Left hindlimb (tissue), 1 donor: Measurements from ENCODE around the gene SHROOM2.
"Not testable (repeated sequence)": the region's sequence is repeated elsewhere in the genome, so short reads cannot be mapped to it uniquely, and the experiment has no call there.

Source experiments
- DNase-seq: peaks from one replicate; pipeline ENCODE4 v3.0.0-alpha.2; 2018

SHROOM2 gene

DNA sequence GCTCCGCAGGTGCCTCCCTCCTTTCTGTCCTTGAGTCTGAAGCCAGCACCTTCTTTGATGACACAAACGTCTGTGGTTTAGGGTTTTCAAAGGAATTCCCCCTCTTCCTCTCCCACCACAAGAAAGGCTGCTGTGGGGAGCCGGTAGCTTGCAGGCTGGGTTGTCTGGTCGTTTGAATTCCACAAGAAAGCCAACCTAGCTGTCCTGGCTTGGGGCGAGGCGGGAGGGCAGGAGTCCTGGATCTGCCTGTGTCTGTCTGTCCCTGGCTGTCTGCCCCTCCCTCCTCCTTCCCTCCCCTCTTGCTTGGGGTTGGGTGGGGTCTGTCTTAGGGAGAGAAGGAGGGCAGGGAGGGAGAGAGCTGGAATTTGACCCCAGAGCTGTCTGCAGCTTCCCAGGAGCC lies 56.3 kb downstream of the SHROOM2 start:
- DNase-seq = no peak

DNA sequence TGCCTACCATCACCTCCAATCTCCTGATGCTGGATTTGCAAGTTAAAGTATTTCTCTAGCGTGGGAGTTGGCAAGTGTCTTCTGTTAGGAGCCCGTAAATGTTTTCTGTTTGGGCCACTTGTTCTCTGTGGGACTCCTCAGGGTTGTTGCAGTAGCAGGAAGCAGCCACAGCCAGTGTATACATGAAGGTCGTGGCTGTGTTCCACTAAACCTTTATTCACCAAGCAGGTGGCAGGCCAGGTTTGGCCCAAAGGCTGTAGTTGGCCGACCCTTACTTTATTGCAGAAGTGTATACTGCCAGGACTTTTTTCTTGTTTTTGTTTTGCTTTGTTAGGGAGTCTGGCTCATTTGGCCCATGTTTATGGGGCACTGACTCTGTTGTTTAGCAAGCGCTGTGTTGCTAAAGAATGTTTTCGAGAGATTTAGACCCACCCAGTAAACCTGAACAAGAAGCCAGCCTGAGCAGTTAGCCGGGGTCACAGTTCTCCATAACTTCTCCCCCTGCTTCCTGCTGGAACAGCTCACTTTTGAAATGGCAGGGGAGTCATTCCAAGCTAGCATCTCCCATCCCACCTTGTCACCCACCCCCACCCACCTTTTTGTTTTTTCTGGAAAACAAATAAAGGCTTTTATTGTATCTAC lies 58.8 kb downstream of the SHROOM2 start:
- no peak for DNase-seq

DNA sequence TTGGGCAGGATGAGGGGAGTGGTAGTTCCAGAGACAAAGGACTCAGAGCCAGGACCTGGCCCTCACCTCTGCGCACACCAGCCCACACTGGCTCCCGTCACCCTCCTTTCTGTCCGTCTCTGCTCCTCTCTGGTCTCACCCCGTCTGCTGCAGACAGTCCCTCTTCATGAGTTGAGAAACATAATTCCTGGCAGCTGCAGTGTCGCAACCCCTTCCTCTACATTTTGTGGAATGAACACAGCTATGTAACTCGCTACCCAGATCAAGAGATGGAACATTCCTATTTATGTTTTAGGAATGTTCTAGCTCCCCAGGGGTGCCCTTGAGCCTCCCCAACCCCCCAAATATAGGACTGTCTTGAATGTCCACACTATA lies 59.3 kb downstream of the SHROOM2 start:
- no peak for DNase-seq

DNA sequence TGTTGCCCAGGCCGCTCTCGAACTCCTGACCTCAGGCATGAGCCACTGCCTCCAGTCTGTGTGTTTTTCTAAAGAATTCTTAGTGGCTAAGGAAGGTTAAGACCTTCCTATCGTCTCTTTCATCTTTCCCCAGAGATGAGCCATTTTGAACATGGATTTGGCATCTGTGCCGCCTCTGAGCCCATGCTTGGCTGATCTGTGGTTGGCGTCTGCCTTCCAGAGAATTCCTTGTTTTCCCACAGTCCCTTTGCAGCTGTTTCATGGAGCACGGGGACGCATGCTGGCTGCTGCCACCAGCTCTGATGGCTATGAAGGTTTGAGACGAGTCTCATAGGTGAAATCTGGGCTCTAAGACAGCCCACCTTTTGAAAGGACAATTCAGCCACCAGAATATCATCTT lies 60.4 kb downstream of the SHROOM2 start:
- DNase-seq = no peak

DNA sequence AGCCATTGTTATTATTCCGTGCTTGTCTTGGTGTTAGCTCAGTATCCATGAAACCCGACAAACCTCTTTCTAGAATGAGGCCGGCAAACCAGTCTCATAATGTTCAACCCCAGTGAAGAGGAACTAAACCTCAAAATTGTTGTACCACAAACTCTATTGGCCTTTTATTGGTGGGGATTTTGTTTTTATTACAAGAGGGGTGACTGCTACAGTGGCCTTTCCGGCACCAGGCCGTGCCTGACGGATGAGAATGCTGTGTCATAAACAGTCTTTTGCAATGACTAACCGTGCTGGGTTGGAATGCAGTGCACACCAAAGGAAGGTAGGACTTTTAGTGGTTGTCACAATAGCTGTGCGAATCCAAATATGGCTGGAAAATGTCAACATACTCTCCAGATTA lies 60.8 kb downstream of the SHROOM2 start:
- no peak for DNase-seq

DNA sequence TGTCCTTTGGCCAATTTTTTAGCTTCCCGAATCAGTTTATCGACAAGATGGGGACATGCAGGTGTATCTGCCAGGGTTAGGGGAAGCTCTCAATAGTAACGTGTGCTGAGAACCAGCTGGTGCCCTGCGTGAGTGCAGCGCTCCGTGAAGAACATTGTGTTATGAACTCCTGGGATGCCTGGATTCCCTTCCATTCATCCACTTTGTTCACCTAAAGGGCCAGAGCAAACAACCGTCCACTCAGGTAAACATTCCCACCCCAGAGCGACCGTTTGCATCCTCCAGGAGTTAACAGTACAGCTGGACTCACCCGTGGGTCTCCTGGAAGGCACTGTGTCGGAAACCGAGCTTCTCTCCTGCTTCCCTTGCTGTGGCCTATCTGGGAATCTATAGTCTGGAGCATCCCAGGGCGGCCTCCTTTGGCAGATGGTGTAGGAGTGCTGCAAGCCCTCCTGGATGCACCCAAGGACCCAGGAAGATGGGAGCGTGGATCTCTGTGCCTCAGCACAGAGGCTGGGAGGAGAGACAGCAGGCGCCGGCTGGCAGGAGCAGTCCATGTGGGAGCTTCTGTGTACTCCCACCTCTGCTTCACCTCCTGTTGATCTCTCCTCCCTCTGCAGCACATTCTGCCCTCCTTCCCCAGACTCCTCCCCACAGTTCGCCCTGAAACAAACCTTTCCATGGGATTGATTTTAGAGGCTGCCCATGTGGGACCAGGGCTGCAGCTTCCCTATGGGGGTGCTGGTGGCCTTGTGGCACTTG lies 62.7 kb downstream of the SHROOM2 start:
- DNase-seq = no peak

DNA sequence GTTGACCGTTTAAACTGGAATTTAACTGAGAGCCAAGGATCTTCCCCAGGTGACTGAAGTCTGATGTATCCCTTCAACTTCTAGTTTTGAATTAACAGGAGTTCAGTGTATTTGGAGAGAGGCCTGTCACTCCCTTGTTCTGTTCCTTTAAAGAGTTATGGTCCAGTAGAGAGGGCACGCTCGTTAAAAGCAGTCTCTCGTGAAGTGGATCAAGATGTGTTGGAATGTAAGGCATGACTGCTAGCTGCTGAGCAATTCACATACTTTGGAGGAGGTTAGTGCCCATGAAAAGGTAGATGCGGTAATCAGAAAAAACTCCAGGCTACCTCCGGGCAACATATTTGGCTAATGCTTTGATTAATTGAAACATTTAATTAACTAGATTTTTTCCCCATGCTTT lies 65.7 kb downstream of the SHROOM2 start:
- no peak for DNase-seq

DNA sequence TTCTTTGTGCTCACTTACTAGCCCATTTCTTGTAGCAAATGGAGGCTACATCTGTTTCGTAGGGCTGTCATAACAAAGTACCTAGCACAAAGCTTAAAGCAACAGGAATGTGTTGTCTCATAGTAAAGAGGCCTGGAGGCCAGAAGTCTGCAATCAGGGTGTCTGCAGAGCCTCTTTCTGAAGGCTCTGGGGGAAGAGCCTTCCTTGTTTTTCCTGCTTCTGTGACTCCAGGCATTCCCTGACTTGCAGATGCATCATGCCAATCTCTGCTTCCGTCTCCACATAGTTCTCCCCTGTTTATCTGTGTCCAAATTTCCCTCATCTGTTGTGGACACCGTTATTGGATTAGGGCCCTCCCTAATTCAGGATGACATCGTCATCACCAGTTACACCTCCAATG lies 67.1 kb downstream of the SHROOM2 start:
- DNase-seq = no peak

DNA sequence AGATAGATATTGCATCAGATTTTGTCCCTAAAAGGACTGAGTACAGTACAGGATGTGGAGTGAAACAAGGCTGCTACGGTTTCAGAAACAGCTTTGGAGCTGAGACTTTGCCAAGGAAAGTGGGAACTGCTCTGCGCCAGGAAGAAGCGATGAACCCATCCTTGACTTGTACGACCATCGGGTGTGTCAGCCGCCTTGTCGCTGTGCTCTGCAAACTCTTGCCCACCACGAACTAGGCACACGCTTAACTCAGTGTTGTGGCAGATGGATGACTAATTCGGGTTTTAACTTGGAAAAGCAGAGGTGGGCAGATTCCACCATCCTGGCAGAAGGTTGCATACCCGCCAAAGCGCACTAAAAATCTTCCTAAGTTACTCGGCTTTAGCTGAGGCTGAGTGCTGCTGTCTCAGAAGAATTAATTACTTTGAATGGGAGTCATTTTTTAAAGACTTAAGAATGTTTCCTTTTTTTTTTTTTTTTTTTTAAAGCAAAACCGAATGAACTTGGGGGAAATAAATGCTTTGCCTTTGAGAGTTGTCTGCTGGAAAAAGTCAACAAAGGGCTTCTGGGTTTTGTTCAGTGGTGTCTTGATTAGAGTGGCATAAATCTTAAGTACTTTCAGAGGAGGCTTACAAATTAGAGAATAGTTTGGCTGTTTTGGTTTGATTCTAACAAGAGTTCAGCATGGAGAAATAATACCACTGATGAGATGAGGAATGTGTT lies 69.5 kb downstream of the SHROOM2 start:
- DNase-seq = no peak

DNA sequence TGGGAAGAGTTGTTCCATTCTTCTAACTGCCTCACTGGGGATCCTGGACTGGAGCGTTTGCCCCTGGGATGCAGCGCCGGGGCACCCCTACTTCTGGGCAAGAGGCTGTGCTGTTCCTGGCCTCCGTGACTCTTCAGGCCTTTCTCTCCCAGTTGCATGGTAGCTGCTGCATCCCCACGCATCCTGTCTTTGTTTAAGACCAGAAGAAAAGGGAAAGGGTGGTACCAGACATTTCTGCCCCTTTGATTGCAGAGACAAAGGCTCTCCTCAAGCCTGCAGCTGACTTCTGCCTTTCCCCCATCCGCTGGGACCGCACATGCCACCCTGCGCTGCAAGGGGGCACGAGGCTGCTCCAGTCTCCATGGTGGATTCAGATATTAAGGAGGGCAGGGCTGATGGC lies 70.4 kb downstream of the SHROOM2 start:
- DNase-seq = no peak

DNA sequence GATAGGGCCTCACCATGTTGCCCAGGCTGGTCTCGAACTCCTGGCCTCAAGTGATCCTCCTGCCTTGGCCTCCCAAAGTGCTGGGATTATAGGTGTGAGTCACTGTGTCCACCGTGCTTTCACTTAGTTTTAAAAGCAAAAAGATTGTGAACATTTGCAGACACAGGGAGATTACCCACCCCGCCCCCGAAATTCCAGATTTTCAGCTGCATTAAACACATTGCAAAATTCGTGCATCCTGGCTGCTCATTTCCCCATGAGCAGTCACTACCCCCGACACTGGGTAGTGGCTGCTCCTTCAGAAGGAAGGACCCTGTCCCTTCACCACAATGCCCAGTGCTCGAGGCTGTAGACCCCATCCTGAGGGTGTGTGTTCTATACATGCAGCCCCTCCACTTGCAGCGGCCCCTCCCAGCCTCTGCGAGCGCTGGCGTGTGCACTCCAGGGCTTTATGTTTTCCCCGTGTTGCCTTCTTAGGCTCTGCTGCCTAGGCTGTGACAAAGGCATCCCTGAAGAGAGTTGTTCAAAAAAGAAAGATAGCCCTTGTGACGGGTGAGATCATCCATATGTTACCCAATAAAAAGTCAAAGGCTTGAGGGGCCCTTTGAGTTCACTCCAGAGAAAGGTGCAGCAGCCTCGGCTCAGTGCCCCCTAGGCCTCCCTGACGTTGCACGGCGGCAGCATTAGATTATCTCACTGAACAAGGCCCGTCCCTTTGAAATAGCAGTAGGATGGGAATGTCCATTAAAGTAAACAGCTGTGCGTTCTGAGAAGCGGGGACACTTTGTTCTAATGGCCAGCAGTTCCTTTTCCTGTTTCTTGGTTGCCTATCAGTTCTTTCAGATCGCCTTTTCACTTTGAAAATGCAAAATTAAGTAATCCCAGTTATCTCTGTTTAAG lies 71.6 kb downstream of the SHROOM2 start:
- no peak for DNase-seq

DNA sequence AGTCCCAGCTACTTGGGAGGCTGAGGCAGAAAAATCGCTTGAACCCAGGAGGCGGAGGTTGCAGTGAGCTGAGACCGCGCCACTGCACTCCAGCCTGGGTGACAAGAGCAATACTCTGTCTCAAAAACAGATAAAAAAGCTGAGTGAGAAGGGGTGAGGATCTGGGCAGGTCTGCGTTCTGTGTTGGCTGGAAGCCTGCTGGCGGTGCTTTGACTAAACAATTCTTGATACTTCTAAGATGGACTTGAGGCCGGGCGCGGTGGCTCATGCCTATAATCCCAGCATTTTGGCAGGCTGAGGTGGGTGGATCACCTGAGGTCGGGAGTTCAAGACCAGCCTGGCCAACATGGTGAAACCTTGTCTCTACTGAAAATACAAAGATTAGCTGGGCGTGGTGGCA lies 72.5 kb downstream of the SHROOM2 start:
- DNase-seq = not testable (repeated sequence)

DNA sequence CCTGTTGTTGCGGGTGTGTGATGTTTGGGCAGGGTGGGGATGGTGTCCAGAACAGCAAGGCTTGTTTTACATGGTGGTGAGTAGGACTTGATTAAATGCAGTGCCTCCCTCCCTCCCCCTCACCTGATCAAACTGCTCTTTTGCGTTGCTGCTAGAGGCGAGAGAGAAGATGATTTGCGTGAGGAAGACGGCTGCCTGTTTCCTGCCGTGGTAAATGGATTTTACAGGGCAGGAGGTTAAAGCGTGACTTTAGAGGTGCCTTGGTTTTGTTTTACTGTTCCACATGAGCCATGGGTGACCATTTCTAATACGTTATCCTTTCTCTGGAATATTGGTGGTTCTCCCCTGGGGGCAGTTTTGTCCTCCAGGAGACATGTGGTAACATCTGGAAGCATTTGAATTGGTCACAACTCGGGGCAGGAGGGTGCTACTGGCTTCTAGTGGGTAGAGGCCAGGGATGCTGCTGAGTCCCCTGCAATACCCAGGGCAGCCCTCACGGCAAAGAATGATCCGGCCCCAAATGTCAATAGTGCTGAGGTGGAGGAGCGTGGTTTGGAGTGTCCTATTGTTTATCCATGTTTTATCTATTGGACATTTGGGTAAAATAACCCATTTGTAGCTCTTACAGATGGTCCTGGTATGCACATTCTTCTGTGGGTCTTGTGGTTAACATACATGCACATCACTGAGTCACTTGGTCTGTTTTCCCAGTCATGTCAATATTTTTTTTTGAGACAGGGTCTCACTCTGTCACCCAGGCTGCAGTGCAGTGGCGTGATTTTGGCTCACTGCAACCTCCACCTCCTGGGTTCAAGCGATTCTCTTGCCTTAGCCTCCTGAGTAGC lies 73.7 kb downstream of the SHROOM2 start:
- DNase-seq = no peak

DNA sequence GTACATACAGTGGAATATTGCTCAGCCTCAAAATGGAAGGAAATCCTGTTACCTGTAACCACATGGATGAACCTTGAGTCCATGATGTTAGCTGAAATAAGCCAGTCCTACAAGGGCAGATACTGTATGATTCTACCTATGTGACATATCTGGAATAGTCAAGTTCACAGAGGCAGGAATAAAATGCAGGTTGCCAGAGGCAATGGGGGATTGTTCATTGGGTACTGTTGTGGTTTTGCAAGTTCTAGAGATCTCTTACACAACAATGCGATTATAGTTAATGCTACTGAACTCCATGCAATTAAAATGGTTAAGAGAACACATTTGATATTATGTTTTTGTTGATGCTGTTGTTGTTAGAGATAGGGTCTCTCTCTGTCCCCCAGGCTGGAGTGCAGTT lies 74.6 kb downstream of the SHROOM2 start:
- no peak for DNase-seq

DNA sequence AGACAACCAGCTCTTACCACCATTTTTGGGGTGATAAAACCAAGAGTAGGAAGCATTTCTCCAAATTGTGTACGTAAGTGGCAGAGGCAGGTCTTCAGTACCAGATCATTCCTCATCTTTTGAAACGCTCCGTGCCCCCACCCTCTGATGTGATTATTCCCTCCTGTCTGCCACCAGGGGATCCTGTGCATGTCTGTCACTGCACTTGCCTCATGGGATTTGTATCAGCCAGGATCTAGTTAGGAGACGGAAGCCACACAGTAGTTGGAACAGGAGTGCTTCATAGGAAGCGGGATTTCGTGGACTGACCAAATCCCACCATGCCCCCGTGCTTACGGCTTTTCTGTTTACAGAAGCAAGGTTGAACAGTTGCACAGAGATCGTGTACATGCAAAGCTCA lies 75.5 kb downstream of the SHROOM2 start:
- DNase-seq = no peak

DNA sequence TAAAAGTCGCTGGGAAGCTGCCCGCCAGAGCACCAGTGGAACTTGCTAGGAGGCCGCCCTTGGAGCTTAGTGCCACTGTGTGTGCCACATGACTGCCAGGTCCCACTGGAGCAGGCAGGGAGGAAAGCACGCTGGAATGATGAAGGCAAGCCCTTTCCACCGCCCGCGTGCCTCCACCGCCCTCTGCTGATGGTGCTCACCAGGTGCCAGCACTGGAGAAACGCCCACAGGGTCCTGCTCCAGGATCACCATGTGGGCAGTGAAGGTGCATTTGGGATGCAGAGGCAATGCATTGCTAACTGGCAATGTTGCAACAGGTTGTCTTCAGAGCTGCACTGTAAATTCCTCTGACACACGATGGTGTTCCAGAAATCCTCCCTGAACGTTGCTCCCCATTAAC lies 76.3 kb downstream of the SHROOM2 start:
- no peak for DNase-seq

DNA sequence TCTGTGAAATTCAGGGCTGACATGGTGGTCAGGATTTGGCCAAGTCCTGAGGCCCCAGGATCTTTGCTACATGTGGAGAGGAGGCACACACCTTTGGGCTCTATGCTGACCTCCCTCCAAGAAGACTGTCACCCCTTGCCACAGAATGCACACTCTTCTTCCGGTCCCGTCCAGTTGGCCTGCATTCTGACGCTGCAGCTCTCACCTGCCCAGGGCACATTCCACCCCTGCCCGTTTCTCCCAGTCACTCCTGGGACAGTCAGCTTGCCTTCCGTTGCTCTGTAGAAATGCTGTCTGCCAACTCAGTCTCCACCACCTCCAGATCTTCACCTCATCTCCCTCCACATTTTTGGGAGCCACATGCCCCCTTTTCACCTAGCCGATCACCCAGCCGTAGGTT lies 76.7 kb downstream of the SHROOM2 start:
- no peak for DNase-seq

DNA sequence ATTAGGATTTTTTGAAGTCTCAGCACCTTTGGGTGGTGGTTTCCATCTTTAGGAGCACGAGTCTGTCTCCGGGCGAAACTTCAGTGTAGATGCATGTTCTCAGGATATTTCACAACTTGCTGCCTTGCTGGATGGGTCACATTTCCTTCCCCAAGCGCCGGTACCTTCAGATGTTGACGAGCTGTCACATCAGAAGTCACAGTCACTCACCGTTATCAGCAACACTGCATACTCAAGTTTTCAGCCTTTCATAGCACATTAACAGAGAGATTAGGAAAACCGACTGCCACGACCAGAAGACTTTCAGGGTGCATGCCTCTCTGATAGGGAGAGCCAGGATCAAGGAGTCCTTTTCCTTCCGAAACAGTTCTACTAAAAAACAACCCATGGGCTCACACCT lies 77.8 kb downstream of the SHROOM2 start:
- no peak for DNase-seq

DNA sequence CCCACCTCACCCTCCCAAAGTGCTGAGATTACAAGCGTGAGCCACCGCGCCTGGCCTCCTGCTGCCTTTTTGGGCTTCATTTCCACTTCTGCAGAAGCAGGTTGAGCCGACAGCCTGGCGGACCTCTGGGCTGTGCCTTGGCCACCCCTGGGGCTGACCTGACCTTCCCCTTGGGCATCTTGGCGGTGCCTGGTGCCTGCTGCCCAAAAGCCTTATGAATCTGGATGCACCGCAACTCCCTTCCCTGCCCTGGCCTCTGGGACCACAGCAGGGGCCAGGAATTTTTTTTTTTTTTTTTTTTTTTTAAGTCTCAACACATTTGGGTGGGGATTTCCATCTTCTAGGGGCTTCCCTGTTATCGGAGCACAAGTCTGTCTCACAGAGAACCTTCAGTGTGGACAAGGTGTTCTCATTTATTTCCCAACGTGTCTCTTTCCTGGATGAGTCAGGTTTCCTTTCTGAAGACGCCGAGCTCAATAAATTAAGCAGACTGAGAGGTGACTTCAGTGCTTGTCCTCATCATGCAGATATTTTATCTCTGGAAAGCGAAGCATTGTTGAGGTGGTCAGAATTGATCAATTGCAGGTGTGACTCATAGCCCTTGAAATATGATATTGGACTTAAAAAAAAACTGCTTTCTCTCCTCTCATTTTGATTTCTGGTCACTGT lies 79.7 kb downstream of the SHROOM2 start:
- DNase-seq = no peak

DNA sequence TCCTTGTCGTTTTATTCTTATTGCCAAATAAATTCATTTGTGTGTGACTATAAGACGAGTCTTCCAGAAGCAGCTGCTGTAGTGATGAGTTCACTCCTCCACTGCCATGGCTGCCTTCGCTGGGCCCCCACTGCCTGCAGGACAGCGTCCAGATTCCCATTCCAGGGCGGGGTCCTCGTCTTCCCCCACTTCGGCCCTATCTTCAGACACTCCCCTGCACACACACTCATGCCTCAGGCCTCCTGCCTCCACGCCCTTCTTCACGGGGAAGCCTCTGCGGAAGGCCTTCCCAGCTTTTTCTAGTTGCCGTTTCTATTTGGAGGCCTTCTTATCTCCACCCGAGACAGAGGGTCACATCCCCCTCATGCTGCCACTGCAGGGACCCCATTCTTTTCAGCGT lies 80.4 kb downstream of the SHROOM2 start:
- DNase-seq = no peak

DNA sequence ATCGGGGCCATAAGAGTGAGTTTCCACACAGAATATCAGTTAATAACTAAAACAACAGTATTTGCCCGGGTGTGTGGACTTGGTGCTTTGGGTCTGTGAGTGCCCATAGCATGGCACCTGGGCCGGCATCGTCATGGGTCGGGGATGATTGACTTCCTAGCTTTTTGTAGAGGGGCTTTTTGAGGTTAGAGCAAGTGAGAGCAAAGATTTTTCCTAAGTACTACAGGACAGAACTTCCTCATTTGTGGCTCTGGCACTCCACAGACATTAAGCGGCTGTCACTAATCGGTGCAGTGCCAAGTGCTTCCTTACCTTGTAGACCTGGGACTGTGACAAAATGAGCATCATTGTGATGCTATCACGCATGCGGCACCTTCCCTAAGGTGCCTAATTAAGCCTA lies 81.0 kb downstream of the SHROOM2 start:
- DNase-seq = no peak

DNA sequence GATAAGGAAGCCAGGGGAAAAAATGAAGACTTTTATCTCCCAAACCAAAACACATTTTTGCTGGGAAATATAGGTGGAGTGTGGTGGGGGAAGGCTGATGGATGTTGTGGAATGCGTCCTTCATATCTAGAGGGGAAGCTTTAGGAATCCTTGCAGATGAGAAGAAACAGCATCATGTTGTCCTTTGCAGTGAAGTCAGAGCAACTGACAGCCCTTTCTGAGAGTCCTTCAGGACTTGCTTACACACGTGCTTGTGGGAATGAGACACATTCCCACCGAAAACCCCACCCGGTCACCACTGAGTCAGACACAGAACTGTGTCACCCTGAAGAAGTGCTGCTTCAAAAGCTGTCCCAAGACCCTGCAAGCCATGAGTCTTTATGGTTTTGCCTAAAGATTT lies 81.5 kb downstream of the SHROOM2 start:
- DNase-seq = no peak
